8988T (cell line): ENCODE measurements around the gene SFXN3.
A peak's percentile ranks its signal among the peaks of the same experiment; 100 is the strongest.

ENCODE experiments used
- DNase-seq: peaks from one replicate; pipeline ENCODE4 v3.0.0; 2011

SFXN3 gene

DNA sequence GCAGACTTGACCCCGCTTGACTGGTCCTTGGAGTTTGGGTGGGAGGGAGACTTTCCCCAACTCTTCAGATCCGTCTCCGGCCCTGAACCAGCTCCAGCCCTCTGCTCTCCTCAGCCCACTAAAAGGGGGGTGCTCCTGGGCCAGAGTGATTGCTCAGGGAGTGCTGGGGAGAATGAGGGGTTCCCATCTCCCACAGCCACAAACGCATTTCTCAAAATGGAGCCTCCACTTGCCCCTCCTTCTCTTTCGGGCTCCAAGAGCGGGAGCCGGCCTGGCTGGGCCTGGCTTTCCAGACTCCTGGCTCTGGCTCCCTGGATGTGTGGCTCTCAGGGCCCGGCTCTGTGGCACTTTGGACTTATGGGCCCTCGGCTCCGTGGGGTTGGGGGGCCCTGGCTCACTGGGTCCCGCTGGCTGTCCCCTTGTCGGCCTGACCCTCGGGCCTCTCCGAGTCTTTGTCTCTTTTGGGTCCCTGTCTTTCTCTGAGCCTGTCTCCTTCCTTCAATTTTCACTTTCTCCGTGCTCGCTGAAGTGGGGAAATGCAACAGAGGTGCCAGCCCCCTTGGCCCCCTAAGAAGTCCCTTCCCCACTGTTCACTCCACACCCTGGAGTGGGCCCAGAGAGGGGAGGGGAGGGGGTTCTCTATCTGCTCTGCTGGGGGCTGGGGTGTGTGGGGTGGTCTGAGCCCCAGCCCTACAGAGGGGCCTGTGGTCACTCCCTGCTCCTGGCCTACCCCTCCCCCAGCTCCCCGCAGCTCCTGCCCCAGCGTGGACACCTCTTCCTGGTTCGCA, 30.7 kb upstream of the SFXN3 start:
- DNase-seq, result peak; percentile 66

DNA sequence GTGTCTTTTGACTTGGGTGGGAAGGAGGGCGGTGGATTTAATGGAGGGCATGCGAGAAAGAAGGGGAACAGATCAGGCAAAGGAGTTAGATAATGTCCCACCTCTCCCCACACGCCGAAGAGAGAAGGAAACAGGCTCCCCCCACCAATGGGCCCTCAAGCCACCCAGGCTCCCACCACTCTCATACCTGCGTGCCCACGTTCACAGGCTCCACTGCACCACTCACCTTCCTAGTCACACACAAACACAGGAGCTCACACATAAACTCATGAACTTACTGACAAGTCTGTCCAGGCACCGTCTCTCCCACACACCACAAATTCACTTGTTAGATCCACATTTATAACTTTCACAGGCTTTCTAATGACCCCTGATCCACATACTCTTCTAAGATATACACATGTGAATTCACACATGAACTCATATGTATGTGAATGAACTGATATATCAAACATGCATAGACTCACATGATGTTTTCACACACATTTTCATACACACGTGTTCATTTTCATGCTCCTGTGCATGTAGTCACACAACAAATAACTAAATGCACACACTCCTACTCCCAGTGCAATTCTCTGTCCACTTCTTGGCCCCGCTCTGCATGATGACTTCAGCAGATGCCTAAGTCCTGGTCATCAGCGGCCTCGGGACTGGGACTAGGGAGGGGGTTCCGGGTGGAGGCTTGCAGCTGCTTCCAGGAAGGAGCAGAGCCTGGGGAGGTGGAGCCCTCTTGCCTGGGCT, 29.9 kb upstream of the SFXN3 start:
- DNase-seq, result peak; percentile 81

DNA sequence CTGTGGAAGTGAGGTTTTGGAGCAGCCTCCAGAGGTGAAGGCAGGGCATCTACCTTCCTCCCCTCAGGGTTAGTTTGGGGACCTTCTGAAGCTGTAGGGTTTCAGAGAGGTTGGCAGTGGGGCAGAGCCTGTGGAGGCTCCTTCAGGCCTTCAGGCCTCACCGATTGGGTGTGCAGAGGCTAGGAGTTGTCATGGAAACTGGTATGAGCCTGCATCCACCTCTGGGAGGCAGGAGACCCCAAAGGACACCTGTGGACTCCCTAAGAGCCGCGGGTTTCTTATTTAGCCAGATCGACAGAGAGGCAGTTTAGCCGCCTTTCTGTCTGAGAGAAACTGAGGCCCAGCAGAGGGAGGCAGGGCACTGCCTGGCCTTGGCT, 29.4 kb upstream of the SFXN3 start:
- no peak for DNase-seq

DNA sequence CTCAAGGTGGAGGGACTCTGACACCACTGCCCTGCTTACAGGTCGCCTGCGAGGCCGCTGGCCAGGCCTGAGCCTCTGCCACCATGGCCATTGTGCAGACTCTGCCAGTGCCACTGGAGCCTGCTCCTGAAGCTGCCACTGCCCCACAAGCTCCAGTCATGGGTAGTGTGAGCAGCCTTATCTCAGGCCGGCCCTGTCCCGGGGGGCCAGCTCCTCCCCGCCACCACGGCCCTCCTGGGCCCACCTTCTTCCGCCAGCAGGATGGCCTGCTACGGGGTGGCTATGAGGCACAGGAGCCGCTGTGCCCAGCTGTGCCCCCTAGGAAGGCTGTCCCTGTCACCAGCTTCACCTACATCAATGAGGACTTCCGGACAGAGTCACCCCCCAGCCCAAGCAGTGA, 28.6 kb upstream of the SFXN3 start:
- no peak for DNase-seq

DNA sequence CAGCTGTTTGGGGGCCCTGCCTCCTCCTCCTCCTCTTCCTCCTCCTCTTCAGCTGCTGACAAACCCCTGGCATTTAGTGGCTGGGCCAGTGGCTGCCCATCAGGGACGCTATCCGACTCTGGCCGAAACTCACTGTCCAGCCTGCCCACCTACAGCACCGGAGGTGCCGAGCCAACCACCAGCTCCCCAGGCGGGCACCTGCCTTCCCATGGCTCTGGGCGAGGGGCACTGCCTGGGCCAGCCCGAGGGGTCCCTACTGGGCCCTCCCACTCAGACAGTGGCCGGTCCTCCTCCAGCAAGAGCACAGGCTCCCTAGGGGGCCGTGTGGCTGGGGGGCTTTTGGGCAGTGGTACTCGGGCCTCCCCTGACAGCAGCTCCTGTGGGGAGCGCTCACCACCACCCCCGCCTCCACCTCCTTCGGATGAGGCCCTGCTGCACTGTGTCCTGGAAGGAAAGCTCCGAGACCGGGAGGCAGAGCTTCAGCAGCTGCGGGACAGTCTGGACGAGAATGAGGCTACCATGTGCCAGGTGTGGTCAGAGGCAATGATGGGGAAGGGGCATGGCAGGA, 27.3 kb upstream of the SFXN3 start:
- DNase-seq, result no peak

DNA sequence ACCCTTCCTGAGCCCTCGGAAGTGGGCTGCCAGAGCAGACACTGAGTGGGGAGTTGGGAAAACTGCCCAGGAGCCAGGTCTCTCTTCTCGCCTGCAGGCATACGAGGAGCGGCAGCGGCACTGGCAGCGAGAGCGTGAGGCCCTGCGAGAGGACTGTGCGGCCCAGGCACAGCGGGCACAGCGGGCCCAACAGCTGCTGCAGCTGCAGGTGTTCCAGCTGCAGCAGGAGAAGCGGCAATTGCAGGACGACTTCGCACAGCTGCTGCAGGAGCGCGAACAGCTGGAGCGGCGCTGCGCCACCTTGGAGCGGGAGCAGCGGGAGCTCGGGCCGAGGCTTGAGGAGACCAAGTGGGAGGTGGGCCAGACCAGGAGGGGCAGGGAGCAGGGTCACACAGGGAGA, 25.7 kb upstream of the SFXN3 start:
- no peak for DNase-seq

DNA sequence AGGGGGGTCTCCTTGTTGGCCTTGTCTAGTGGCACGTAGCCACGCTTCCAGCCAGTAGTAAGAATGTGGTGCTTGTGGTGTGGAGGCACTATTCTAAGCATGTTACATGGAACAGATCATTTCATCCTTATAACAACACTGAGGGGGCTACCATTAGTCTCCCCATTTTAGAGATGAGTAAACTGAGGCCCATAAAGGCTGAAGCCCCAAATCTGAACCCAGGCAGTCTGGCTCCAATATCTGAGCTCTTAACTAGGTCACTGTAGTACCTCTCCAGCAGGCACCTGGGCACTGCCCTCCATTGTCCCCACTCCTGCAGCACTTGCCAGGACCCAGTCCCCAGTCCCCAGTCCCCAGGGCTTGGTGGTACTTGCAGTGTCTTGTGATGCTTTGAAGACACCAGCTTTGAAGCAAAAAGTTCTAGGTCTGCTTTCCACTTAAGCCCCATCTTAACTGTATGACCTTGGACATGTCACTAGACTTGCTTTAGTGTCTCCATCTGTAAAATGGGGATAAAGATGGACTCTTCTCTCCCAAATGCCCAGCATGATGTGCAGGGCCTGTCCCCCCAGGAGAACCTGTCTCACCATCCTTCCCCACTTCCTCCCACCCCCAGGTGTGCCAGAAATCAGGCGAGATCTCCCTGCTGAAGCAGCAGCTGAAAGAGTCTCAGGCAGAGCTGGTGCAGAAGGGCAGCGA, 25.0 kb upstream of the SFXN3 start:
- DNase-seq, result no peak

DNA sequence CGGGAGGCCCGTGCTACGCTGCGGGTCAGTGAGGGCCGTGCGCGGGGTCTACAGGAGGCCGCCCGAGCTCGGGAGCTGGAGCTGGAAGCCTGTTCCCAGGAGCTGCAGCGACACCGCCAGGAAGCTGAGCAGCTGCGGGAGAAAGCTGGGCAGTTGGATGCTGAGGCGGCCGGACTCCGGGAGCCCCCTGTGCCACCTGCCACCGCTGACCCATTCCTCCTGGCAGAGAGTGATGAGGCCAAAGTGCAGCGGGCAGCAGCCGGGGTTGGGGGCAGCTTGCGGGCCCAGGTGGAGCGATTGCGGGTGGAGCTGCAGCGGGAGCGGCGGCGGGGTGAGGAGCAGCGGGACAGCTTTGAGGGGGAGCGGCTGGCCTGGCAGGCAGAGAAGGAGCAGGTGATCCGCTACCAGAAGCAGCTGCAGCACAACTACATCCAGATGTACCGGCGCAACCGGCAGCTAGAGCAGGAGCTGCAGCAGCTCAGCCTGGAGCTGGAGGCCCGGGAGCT, 24.4 kb upstream of the SFXN3 start:
- DNase-seq, result no peak

DNA sequence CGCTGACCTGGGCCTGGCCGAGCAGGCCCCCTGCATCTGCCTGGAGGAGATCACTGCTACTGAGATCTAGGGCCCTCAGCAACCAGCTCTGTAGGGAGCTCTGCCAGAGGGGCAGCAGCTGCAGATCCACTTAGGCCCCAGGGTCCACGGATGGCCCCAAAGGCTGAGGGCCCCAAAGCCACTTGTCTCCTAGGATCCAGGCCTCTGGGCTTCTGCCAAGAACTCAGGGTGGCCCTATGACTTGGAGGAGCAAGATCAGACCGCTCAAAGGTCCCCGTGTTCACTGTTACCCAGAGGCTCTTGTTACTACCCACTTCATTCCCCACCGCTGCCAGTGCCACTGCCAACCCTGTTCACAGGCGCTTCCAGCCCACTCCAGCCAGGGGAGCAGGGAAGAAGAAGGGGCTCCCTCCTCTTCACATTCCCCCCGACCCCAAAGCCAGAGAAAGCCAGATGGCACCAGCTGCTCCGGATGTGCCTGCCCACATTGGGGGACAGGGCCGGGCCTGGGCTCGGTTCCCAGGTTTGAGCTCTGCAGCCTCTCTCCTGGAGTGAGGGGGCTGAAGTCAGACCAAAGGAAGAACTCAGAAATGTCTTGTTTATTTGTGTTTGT, 23.8 kb upstream of the SFXN3 start:
- DNase-seq, result no peak

DNA sequence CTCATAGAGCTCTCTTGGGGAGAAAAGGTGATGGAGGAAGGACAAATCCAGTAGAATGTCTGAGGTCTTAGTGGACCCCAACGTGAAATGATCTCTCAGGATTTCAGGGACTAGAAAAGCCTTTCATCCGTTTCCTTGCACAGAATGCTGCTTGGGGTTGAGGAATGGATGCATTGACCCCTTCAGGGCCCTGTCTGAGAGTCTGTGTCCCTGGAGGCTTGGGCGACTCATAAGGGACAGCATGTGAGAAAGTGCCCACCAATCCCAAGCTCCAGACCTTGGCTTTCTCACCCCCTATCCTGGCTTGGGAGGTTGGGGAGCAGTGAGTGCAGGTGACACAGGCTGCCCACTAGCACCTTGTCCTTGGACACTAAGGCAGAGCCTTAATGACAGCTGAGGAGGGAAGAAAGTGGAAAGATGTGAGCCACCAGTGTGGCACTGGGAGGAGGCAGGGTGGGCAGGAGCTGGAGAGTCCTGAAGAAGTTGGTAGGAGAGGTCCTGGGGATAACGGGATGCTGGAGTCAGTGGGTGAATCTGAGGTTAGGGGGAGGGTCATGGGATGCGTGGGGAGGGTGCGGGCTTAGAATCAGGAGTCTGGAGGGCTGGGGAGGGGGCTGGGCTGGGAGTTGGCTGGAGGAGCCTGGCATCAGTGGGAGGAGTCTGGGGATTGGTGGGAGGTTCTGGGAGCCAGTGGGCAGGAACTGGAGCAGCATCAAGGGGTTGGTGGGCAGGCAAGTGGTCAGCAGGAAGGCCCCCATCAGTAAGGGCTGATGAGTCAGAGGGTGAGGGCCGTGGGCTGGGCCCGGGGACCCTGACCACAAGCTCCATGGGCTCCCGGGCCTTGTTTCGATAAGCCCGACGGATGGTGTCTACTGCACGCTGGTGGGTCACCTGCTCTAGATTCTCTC, 22.9 kb upstream of the SFXN3 start:
- DNase-seq, result no peak

DNA sequence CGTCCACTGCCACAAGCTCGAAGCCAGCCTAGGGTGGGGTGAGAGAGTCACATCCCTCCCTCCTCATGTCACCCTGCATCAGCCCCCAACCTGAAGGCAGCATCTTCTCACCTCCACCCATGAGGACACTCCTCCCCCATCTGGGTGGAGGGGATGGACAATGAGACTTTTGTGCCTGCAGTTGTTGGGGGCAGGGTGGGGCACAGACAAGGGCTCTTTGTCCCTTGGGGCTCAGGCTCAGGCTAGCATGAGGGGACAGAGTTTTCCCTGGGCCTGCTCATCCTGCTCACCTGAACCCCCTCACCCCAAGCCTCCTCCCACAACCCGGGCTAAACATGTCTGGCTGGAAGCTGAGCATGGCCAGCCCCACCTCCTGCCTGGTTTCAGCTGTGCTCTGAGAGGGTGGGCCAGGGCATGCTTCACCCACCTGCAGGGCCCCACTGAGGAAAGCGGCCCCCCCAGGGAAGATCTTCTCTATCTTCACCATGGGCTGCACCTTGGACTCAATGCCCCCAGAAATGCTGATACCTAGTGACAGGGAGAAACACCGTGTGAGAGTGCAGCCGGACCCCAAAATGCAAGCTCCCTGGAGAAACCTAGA, 22.1 kb upstream of the SFXN3 start:
- no peak for DNase-seq

DNA sequence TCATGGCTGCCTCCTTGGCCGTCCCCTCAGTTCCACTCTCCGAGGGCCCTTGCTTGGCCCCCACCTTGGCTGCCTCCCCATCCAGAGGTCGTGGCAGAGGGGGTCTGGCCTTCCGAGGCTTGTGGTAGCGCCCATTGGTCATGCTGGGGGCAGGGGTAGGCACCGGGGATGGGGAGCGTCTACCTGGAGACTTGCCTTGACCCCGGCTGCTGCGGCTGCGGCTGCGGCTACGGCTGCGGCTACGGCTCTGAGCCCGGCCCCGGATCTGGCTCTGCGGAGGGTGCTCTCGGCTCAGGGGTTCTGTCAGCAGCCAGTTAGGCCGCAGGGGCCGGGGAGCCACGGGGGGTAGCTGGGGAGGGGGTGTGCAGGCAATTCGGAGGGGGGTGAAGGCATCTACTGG, 20.7 kb upstream of the SFXN3 start:
- no peak for DNase-seq

DNA sequence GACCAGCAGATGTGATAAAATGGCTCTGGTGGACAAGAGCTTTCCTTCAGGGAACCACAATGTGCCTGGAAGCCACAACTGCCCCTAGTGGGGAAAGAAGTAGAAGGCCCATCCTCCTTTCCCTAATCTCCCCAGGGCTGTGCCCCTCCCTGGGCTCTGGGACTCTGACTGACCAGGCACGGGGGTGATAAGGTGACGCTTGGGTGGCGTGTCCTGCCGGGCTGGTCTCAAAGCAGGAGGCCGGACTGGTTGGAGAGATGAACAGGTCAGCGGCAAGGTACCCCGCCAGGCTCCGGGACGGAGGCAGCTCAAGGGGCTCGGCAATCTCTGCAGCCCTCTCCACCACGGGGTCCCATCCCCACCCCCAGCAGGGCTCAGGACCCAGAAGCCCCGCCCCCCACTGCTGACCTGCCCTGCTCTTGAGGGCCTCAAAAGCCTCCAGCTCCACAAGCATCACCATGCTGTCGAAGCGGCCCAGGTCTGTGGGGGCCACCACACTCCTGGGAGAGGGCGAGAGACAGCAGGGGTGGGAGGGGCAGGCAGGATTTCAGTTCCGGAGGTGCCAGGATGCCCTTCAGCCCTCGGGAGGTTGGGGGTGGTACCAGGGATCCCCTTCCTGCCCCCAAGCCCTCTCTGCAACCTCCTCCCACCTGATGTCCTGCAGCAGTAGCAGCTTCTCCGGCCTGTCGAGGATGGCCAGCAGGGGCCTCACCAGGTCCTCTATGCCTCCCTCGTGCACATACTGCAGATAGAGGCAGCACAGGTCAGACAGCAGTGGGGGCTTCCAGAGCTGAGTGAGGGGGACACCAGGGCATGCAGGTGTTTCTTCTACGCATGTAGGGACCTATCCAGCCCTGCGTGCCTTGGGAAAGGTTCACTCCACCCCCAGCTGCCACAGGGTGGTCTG, 19.3 kb upstream of the SFXN3 start:
- DNase-seq, result peak; percentile 62

DNA sequence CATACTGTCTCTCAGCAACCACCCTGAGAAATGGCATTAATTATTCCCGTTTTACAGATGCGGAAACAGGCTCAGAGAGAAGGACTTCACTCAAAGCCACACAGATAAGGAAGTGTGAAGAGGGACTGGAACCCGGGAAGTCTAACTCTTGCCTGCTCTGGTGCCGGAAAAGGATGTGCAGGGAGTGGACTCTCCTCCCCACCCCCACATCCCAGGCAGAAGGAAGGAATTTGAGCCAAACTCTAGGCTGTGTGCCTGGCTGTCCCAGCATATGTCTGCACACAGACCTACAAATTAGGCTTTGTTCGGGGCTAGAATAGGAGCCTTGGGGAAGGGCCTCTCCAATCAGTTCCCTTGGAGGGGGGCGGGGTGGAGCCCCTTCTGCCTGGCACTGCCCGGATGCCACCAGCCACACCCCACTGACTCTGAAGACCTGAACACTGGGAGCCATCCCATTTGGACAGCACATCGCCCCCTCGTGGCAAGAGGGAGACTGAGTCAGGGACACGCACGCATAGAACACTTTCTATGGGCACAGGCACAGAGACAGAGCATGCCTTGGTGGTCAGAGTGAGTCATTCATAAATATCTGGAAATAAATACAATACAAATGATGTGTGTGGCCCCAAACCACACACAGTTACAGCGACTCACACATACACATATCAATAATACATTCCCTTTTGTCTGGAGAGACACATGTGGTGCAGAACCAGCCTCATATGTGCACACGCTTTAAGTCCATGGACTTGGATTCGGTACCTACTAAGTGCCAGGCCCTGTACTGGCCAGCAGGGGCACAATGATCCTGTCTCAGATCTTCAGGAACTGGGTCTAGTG, 18.3 kb upstream of the SFXN3 start:
- peak; percentile 88 for DNase-seq

DNA sequence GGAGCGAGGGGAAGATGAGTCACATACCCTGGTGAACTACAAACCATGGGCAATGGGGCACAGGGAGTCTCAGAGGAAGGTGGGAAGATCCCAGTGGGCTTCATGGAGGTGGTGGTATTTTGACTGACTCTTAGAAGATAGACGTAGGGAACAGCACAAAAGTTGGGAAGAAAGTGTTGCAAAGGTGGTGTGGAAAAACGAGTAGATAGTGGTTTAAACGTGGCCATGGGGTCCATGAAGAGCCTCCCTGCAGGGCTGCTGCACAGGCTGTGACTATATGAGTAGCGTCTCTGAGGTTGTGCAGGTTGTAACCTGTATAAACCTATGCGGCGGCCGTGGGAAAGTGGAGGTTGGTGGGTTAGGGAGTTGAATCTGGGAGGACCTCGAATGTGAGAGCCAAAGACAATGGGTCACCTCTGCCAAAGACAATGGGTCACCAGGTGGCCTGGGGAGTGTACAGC, 17.6 kb upstream of the SFXN3 start:
- no peak for DNase-seq

DNA sequence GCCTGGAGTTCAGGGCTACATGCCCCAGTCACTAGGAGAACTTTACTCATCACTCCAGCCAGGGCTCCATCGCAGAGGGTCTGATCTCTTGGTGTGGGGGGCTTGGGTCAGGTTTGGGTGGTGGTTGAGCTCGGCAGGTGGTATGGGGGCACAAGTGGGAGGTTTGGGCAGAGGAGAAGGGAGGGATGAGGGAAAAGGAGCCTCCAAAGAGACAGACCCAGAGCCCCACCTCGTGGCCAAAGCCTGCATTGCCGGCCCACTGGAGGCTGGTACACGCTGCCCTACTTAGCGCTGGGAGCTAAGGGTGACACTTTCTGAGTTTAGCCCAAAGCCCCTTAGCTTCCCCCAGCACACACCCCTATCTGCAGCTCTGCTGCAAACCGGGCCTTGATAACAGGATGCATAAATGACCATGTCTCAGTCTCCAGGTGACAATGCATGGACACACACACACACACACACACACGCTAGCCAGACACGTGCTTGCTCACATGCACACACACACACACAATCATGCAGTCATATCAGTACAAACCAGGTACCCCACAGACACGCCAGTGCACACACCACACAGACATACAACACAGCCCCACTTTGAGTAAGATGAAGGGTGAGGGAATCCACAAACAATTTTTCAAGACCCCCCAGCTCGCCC, 16.7 kb upstream of the SFXN3 start:
- DNase-seq, result peak; percentile 76

DNA sequence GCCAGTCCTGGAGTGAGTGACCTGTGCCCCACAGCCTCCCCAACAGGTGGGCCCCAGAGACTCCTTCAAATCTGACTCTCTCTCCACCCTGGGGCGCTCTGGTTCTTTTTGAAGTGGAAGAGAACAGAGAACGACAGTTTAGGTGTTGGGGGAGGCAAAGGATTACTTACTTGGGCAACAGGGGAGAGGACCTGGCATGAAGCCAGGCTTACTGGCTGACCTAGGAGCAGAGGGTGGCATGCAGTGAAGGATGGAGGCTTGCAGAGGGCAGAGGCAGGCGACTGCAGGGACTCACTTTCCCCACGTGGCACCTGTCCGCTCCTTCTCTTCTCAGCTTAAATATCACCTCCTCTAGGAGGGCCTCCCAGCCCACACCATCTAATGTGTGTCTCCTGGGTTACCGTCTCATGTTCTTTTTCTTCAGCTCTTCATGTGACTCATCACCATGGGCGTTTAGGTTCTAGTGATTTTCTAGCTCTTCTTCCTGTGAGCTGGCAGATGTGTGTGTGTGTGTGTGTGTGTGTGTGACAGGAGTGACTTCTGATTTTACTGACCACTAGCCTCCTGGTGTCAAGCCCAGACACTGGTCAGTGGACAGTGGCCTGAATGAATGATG, 16.0 kb upstream of the SFXN3 start:
- no peak for DNase-seq

DNA sequence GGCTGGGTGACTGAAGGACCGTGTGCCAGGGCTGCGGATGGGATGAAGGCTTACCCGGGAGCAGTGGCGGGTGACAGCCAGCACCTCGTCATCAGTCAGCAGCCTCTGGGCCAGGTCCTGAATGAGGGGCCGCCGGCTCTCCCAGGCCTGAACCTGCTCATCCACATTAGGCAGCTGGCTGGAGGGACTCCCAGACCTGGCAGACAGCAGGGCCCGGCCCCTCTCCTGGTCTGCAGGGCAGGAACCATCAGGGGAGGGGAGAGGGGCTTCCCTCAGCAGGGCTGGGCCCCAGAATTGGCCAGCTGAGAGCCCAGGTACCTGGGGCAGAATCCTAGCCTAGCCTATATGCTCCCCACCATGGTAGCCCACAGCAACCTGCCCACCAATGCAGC, 15.5 kb upstream of the SFXN3 start:
- DNase-seq, result no peak
